GM18858 (cell line): ENCODE results near the gene TMEM95.

Source experiments
- ATAC-seq: cut with Tn5 transposase; IDR thresholded peaks from one replicate; pipeline ENCODE4 v1.9.1; 2021; ENCODE audit not compliant: unreplicated experiment

The TMEM95 gene

DNA sequence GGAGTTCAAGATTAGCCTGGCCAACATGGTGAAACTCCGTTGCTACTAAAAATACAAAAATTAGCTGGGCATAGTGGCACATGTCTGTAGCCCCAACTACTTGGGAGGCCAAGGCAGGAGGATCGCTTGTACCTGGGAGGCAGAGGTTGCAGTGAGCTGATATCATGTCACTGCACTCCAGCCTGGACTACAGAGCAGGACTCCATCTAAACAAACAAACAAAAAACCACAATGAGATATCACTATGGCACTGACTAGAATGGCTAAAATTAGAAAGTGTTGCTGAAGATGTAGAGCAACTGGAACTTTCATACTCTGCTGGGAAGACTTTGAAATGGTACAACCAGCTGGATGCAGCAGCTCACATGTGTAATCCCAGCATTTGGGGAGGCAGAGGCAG, 19.4 kb downstream of the TMEM95 start:
- ATAC-seq: no peak

DNA sequence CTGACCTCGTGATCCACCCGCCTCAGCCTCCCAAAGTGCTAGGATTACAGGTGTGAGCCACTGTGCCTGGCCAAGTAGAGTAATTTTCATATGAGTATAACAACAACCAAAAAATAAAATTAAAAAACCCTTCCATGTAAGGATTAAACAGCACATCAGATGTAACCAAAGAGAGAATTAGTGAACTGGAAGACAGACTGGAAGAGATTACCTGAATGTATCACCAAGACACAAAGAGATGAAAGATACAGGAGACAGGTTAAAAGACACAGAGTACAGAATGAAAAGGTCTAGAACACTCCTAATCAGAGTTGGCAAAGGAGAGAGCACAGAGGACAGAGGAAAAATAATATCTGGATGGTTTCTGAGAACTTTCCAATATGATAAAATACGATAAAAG, 24.2 kb downstream of the TMEM95 start:
- ATAC-seq: no peak

DNA sequence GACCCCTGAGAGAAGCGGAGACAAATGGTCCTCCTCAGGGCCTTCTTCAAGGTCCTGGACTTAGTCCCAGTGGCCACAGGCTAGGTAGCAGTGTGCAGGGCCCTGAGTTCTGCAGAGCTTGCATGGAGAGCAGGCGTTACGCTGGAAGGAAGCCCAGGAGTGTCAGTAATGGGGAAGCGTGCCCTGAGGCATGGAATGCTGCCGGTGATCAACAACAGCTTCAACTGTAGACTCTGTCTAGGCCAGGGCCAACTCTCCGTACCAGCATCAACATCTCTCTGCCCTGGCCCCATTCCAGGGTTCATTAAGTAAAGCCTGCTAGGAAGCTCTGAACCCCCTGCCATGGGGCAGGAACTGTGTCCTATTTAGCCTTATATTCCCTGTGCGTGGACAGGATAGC, 25.4 kb downstream of the TMEM95 start:
- no peak for ATAC-seq

DNA sequence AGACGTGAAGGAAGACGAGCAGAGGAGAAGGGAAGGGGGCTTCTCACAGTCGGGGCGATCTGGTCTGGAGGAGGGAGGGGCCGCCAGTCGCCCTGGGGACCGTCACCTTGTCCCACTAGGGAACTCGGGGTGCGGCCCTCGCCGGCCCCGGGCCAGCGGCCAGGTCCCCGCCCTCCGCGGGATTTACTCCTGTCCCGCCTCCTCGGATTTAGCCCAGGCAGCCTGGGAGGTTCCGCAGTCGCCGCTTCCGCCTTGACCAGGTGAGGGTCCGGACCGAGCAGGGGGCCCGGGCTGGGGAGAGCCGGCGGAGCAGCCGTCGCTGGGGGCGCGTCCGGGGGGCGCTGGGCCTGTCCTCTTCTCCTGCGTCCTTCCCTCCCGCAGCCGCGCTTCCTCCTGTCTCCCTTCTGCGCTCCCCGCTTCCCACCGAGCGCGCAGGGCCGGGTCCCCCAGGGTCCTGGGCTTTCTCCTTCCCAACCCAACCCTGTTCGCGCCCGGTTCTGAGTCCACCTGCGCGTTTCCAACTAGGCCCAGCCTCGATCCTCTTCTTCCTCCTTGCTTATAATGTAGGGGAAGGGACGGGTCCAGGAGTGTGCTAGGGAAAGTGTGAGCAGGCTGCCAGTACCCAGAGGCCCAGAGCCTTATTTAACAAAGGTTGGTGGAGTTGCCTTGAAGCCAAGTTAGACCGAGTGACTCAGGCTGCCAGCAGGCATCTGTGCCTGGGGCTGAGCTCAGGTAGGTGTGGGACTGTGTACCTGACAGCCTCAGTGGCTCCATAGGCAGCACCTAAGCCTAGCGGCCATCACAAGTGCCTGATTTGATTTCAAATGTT, 26.1 kb downstream of the TMEM95 start, which contains the start of gene TNK1:
Gene TNK1 (plus strand): TSS at position 235 of the 829 bp plus-strand sequence. CDS start 1,838 bp downstream, outside the sequence.
- no peak for ATAC-seq

DNA sequence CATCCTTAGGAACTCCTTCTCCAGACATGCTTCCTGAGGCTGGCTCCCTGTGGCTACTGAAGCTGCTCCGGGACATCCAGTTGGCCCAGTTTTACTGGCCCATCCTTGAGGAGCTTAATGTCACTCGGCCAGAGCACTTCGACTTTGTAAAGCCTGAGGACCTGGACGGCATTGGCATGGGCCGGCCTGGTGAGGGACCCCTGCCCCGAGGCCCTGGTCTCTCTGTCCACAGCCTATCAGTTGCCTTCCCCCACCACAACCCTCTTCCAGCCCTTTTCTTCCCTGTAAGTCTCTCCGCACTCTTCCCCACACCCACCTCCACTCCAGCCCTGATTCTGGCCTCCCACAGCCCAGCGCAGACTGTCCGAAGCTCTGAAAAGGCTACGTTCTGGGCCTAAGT, 27.9 kb downstream of the TMEM95 start:
- no peak for ATAC-seq

DNA sequence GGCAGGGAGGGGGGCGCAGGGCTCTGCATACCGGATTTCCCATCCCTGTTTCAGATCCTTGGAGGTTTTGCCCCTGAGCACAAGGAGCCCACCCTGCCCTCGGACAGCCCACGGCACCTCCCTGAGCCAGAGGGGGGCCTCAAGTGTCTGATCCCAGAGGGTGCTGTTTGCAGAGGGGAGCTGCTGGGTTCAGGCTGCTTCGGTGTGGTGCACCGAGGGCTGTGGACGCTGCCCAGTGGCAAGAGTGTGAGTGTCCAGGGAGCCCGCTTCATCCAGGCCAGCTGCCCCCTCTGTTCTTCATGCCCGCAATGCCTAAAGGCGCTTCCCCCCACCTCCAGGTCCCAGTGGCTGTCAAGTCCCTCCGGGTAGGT, 28.4 kb downstream of the TMEM95 start:
- ATAC-seq: no peak

DNA sequence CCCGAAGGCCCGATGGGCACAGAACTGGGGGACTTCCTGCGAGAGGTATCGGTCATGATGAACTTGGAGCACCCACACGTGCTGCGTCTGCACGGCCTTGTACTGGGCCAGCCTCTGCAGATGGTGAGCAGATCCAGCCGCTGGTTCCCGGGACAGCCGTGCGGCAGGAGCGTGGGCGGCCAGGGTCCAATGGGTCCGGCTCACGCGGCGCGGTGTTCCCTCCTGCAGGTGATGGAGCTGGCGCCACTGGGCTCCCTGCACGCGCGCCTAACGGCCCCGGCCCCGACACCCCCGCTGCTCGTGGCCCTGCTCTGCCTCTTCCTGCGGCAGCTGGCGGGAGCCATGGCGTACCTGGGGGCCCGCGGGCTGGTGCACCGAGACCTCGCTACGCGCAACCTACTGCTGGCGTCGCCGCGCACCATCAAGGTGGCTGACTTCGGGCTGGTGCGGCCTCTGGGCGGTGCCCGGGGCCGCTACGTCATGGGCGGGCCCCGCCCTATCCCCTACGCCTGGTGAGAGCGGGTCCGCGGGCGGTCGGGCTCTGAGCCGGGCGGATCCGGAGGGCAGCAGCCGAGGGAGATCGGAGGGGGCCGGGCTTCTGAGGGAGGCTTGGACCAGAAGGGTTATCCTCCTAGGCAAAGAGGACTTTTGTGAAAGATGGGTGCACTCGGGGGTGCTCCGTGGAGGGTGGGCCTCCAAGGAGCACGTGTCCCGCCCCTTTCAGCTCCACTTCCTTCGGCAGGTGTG, 29.0 kb downstream of the TMEM95 start:
- peak; percentile 42 for ATAC-seq

DNA sequence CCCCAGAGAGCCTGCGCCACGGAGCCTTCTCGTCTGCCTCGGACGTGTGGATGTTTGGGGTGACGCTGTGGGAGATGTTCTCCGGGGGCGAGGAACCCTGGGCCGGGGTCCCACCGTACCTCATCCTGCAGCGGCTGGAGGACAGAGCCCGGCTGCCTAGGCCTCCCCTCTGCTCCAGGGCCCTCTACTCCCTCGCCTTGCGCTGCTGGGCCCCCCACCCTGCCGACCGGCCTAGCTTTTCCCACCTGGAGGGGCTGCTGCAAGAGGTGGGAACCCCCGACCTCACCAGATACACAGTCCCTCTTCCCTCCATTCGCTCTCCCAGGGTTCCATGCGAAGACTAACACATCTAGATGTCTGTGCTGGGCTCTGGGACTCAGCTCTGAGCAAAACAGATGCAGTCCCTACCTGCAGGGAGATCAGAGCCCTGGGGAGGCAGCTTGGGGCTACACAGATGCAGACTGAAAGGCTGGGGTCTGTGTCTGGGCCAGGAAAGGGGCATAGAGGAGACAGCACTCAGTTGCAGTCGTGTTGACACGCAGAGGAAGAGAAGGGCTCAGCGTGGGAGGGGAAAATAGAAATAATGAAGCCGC, 29.6 kb downstream of the TMEM95 start:
- ATAC-seq: no peak

DNA sequence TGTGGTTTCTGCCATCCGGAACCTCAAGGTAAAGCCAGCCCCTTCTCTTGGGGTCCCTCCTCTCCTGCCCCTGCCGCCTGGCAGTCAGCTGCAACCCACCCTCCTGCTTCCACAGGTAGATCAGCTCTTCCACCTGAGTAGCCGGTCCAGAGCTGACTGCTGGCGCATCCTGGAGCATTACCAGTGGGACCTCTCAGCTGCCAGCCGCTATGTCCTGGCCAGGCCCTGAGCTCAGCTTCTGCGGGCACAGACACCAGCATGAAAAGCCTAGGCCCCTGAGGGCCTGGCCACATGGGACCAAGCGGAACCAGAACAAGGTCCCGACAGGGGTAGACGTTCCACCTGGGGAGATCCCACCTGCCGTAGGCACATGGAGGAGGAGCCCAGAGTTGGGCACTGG, 33.9 kb downstream of the TMEM95 start:
- no peak for ATAC-seq

DNA sequence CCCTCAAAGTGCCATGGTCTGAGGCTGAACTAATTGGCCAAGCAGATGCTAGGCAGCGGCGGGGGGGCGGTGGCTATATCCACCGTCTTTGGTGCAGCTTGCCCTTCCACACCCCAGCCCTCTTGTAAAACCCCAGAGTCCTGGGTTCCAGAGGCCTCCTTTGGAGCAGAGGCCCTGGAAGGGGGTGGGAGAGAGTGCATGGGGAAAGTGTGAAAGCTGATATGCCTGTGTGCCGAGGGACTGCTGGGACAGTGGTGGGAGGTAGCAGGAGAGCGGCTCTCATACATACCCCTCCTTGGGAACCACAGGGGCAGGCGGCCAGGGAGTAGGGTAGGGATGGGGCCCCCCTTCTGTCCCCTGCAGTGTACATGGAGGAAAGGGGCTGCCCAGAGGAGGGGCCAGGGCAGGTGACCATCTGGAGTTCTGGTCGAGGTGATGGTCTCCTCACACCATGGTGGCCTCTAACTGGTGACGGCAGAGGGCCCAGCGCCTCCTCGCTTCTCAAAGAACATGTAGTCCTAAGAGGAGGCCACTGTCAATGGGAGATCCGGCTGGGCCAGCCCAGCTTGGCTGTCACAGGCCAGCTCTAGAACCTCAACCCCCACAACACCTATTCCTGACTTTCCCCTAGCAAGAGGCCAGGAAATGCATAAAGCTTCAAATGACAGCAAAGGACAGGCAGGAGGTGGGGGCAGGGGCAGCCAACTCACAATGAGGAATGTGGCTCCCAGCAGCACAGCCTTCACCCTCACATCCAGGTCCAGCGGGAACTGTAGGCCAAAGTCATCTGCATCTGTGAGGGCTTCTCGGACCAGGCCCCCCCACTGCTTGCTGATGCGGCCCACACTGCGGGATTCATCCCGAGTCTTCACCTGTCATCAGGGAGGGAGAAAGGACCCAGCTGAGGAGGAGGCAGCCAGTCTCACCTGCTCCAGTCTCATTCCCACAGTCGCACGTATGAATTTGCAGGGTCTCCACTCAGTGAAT, 35.3 kb downstream of the TMEM95 start:
- no peak for ATAC-seq

DNA sequence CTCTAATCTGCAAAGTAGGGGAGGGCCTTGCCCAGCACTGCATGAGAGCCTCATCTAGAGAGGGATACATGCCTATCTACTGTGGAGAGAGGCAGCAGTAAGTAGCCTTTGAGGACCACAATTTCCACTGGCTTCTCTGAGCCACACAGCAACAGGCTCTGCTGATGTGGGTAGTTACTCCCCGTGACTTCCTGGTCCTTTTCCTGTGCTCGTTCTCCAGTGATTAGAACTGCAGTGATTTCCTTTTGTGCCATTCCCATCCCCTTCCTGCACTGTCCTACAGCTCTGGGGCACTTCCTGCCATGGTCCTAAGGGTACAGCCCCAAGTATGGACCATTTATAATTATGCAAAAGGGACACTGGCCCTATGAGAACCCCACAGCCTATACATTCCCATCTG, 36.4 kb downstream of the TMEM95 start:
- no peak for ATAC-seq

DNA sequence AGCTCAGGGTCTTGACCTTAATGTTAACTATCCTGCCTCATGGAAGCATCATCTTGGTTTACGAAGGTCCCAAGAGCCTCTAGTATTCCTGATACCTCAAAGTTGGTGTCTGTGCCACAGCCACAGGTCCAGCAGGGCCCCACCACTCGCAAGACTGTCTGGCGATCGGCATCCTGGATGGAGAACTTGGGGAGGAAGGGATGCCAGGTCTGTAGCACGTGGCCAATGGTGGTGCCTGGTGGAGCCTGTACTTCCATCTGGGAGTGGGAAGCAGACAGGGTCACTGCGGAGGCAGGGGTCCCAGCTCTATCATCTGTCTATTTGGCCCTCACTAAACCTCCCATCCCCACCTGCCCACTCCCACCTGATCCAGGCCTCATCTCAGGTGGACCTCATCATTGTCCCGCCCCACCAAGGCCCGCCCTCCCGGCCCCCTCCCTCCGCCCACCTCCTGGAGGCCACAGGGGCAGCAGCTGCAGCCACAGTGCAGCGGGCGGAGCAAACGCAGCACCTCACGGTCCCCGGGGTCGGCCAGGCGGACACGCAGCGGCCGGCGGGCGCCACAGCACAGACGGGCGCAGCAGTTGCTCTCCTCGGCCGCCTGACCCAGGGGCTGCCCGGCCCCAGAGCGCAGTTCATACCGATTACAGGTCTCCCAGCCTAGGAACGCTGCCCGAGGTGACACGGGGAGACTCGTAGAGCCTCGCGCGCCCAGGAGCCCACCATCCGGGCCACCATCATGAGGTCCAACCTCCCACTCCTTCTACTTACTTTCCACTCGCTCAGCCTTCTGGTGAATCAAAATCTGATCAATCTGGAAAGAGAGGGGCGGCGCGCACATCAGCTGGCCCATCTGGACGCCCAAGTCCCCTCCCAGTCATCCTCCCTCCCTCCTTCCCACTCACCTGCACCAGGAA, 38.0 kb downstream of the TMEM95 start:
- no peak for ATAC-seq

DNA sequence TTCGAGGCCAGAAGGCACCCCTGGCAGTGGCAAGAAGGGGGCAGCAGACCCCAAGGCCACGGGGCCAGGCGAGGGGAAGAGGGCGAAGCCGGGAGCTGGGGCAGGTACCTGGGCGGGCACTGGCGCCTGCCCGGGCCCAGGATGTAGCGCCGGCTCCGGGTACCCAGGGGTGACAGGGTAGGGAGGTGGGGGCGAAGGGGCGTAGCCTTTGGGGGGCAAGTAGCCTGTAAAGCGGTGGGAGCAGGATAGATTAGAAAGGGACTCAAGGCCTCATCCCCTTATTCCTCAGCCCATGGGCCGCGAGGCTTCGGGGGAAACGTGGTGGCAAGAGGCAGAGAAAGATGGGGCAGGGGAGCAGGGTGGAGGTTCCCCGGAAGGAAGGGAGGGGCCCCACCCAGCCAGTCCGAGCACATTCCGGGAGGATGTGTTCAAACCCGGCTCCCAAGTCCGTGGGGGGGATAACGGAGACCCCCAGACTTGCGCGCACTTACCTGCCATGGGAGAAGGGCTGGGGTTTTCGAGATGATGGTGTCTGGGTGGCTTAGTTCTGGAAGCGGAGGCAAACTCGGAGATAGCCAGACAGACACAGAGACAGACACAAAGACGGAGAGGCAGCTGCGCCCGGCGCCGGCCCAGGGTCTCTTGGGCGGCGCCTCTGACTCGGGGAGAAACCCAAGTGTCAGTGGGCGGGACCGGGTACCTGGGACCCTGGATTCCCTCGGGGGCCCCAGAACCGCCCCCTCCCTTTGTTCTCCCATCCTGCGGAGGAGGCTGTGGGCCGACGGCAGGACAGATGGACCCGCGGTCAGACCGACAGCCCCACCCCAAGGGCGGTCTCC, 38.9 kb downstream of the TMEM95 start:
- ATAC-seq: peak; percentile 14

DNA sequence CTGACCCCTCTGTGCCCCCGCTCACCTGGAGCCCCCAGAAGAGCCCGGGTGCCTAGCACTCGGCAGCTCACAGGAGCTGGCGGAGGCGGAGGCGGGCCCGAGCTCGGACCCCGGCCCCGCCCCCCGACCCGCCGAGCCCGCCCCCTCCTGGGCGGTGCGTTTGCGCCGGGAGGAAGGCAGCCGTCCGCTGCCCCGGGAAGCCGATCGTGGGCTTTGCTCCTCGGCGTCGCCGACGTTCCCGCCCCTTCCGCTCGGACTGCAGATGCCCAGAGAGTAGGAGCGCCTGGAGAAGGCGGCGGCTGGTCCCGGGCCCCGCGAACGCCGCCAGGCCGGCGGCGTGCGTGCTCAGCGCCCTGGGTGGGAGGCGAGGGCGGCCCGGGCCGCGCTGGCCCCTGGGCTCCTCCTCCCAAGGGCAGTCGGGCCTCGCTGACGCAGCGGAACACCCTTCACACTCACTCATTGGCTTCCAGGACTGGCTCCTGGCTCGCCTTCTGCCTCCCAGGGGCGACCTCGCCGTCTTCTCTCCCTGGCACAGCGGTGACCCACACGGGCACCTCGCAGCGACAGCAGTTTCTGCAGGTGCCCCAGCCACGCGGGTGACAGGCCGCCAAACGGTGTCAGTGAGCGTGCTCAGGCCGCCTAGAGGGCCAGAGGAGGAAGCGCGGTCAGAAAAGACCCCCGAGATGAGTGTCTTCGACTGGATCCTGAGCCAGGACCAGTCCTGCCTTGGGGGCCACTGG, 39.7 kb downstream of the TMEM95 start, which contains the start of gene PLSCR3:
Gene PLSCR3 (minus strand): TSS at position 74 of the 740 bp plus-strand sequence. CDS start 415 bp downstream, outside the sequence.
- ATAC-seq: peak; percentile 46

DNA sequence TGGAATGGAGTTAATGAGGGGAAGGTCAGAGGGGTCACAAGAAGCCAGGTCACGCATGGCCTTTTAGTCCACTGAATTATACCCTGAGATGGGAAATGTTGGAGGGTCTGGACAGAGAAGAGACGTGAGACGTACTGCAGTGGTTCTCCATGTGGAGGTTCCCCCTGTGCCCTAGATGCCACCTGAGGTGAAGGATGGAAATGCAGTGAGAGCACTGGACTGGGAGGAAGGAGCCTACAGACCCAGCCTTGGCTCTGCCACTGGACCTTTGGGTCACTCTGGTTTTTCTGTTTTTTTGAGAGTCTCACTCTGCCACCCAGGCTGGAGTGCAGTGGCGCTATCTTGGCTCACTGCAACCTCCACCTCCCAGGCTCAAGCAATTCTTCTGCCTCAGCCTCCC, 41.2 kb downstream of the TMEM95 start:
- no peak for ATAC-seq

DNA sequence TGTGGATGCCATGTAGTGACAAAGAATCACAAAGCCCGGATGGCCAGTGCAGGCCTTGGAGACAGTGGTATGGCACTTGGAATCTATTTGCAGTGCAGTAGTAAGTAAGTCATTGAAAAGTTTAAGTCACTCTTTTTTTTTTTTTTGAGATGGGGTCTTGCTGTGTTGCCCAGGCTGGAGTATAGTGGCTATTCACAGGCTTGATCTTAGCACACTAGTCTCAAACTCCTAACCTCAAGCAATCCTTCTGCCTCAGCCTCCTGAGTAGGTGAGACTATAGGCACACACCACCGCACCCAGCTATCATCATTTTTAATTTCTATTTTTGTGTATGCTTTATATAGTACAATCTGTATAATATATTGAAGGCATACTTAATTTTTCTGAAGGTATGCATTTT, 43.7 kb downstream of the TMEM95 start:
- ATAC-seq: no peak

DNA sequence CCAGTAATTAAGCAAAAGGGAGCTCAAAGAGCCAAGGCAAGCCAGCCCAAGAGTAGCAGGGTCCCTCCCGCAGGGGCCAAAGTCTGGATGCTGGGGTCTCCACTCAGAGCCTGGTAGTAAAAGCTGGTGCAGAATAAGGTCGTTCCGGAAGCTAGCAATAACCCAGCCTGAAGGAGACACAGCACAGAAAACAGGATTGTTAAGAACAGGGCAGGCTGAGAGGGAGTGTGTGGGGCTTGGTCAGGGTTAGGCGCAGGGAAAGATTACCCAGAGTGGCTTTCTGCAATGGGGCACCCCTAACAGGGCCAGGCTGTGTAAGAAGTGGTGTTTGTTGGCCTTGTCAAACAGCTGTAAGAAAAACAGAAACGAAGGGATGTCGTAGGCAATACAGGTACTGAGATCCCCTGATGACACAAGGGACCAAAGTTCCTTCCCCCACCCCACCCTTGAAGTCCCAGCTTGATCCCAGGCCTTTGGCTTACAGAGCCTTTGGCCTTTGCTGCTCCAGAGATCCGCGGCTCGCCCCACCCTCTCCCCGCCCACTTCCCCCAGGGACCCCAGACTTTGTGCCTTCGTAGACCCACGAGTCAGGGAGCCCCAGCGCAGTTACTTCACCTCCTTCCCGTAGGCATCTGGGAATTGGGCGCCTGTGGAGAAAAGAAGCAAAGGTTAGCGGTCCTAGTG, 48.2 kb downstream of the TMEM95 start:
- ATAC-seq: no peak

DNA sequence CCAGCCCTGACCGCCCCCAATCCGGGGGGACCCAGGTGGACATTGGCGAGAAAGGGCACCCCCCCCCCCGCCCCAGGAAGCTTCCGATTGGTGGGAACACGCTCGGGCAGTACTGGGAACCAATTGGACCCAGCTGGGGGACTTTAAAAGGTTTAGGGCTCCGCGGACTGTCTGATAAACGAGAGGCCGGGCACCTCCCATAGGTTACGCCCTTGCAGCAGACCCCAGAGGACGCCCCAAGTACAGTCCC, 48.7 kb downstream of the TMEM95 start:
- no peak for ATAC-seq
